Right ventricle myocardium superior (tissue), 1 donor: ENCODE measurements around the gene C20orf202. TPM values are rescaled to one million over a fixed set of nuclear protein-coding genes. Genes with fewer than 3 reads are reported as not detected.

Source experiments
- ATAC-seq: fragments of 200-7000 bp; cut with Tn5 transposase; one replicate; pipeline ENCODE4 v1.9.1; 2020; ENCODE audit warnings: mild to moderate bottlenecking; ENCODE audit not compliant: poor library complexity
- DNase-seq: peaks from one replicate; pipeline ENCODE4 v3.0.0-alpha.2; 2020
- intact Hi-C: fragments of 100-400 bp; cut with DNase I; formaldehyde crosslinking; loops from one replicate; pipeline ENCODE4 v1.11.2; 2022
- total RNA-seq: library from RNA; stranded (reverse); fragmentation: NEBNext Ultra II Directional; extraction: Animal tissue kit (Norgen Biotek cat#: 25700); gene quantifications from one replicate; pipeline ENCODE4 v1.2.1, GENCODE V29; 2021
- donor health status: DM: no; HTN: yes; CAD: no; lungs with severe emphysema.

The C20orf202 gene
- total RNA-seq, 1 donor from 2014 or later, result 0.35 TPM

- ATAC-seq, result no peak
- intact Hi-C loops, result no loop called here
- peak; percentile 60 for DNase-seq
Observed at GRCh38 chr20:1182106-1182505, 21.1 kb upstream of the C20orf202 start.

- no peak for DNase-seq
- no peak for ATAC-seq
- intact Hi-C loops, result no loop called here
Observed at GRCh38 chr20:1183153-1183552, 20.1 kb upstream of the C20orf202 start.

GRCh38 chr20:1184260-1184637 lies 19.0 kb upstream of the C20orf202 start:
- ATAC-seq (no peak), DNase-seq (no peak)
- intact Hi-C loops, result no loop called here

- ATAC-seq, result peak; percentile 24
- DNase-seq, result no peak
- intact Hi-C loops, result no loop called here
Observed at GRCh38 chr20:1184638-1185315, 18.5 kb upstream of the C20orf202 start, which contains the start of gene TMEM74B. TSS of gene TMEM74B (minus strand) at chr20:1184981. CDS start at chr20:1183801, 1,180 bp downstream.

- peak; percentile 56 for ATAC-seq
- DNase-seq, result no peak
- intact Hi-C loops, result no loop called here
Observed at GRCh38 chr20:1185316-1185741, 17.9 kb upstream of the C20orf202 start.

- intact Hi-C loops, result no loop called here
- ATAC-seq (peak; percentile 74), DNase-seq (peak; percentile 63)
Observed at GRCh38 chr20:1185790-1186334, 17.4 kb upstream of the C20orf202 start.

- no peak for DNase-seq
- no peak for ATAC-seq
- intact Hi-C loops, result no loop called here
Observed at GRCh38 chr20:1186367-1186991, 16.8 kb upstream of the C20orf202 start.

- intact Hi-C loops, result no loop called here
- no peak for ATAC-seq
- no peak for DNase-seq
Observed at GRCh38 chr20:1187605-1188171, 15.6 kb upstream of the C20orf202 start.

- intact Hi-C loops, result no loop called here
- no peak for DNase-seq
- ATAC-seq, result no peak
Observed at GRCh38 chr20:1188347-1188746, 14.9 kb upstream of the C20orf202 start.

- DNase-seq (no peak), ATAC-seq (no peak)
- intact Hi-C loops, result no loop called here
Observed at GRCh38 chr20:1189827-1190226, 13.4 kb upstream of the C20orf202 start.

- no peak for DNase-seq
- no peak for ATAC-seq
- intact Hi-C loops, result no loop called here
Observed at GRCh38 chr20:1190847-1191246, 12.4 kb upstream of the C20orf202 start.

- intact Hi-C loops, result no loop called here
- ATAC-seq (no peak), DNase-seq (no peak)
Observed at GRCh38 chr20:1191299-1191698, 12.0 kb upstream of the C20orf202 start.

- no peak for DNase-seq
- intact Hi-C loops, result no loop called here
- ATAC-seq, result no peak
Observed at GRCh38 chr20:1195226-1195625, 8.0 kb upstream of the C20orf202 start.

GRCh38 chr20:1196634-1197033 lies 6.6 kb upstream of the C20orf202 start:
- intact Hi-C loops, result no loop called here
- no peak for ATAC-seq
- DNase-seq, result no peak

GRCh38 chr20:1197801-1198200 lies 5.5 kb upstream of the C20orf202 start:
- intact Hi-C loops, result no loop called here
- ATAC-seq (no peak), DNase-seq (no peak)

GRCh38 chr20:1198751-1199150 lies 4.5 kb upstream of the C20orf202 start:
- DNase-seq (no peak), ATAC-seq (no peak)
- intact Hi-C loops, result no loop called here

- DNase-seq, result no peak
- intact Hi-C loops, result no loop called here
- no peak for ATAC-seq
Observed at GRCh38 chr20:1199212-1199873, 3.9 kb upstream of the C20orf202 start.

- ATAC-seq (no peak), DNase-seq (no peak)
- intact Hi-C loops, result loop anchor here (10.0 kb wide), 1 partner anchor 95 kb away; no protein-coding TSS in a partner anchor
Observed at GRCh38 chr20:1199964-1200363, 3.3 kb upstream of the C20orf202 start.

GRCh38 chr20:1203630-1204029 lies 376 bp downstream of the C20orf202 start:
- ATAC-seq (no peak), DNase-seq (no peak)
- intact Hi-C loops, result loop anchor here (10.0 kb wide), 1 partner anchor 99 kb away; no protein-coding TSS in a partner anchor
